H1 (cell line): ENCODE results near the gene ERC1. TPM values are rescaled to one million over a fixed set of nuclear protein-coding genes. Genes with fewer than 3 reads are reported as not detected.

ENCODE experiments used
- EZH2 ChIP-seq: fragments of 200-600 bp; sonication (generic); IDR thresholded peaks from 2 replicates; pipeline ENCODE4 v1.7.1; 2012; ENCODE audit warnings: low read depth, mild to moderate bottlenecking, moderate library complexity, low read length, inconsistent platforms; ENCODE audit not compliant: severe bottlenecking
- SUZ12 ChIP-seq: fragments of 200-600 bp; sonication (generic); IDR thresholded peaks from 2 replicates; pipeline ENCODE4 v1.6.1; 2012; ENCODE audit warnings: mild to moderate bottlenecking, inconsistent platforms, low read length, moderate library complexity, mixed read lengths
- polyA plus RNA-seq, 7 experiments: library from polyadenylated mRNA; depleted of rRNA in 3 of 7; stranded (reverse) in 5 of 7; unstranded in 2 of 7; fragments of >200 nt in 5 of 7; fragments of 200-250 nt in 2 of 7; gene quantifications; 1 replicate in 5 of 7; 2 replicates in 1 of 7; 4 replicates in 1 of 7; pipeline versions ENCODE4 v1.2.1 to v1.2.3, GENCODE V29; 2011 to 2013; ENCODE audit warnings: missing spikeins in 2 of 7, mixed read lengths in 2 of 7
- total RNA-seq: library from RNA; stranded (reverse); fragmentation: NEBNext Ultra II Directional; extraction: Animal tissue kit (Norgen Biotek cat#: 25700); gene quantifications from 2 replicates; pipeline ENCODE4 v1.2.1, GENCODE V29; 2021
- TF ChIP-seq, protein P1 (sequence below): IDR thresholded peaks from 2 replicates; pipeline ENCODE4 v1.6.1; 2012; ENCODE audit warnings: inconsistent platforms

Gene ERC1
- total and polyA plus RNA-seq, 2 of the 8 experiments (the other 6 are each of a cell fraction or from before 2014, with no cell fraction given) = 7.8 to 45.7 TPM

DNA sequence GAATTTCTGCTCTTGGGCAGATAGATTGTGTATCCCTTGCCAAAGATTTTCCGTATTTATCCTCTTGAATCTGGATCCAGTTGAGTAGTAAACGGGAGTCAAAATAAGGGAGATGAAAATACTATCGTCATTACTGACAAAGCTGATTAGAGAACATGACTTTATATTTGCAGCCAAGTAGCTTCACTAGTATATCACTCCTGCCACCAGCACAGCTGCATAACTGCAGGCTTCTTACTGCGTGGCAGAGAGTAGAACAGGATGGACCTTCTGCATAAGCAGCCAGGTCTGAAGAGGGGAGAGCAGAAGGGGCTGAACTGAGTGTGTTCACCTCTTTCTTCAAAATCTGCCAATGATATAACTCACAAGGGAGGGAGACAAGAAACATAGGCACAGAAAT is 319.6 kb downstream of the ERC1 start (continued):
- TF ChIP-seq, protein P1, sequence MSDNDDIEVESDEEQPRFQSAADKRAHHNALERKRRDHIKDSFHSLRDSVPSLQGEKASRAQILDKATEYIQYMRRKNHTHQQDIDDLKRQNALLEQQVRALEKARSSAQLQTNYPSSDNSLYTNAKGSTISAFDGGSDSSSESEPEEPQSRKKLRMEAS = no peak
- TF ChIP-seq SUZ12 (no peak), EZH2 (no peak)
- TF ChIP-seq, all 59 proteins: peak for 0
